Brain microvascular endothelial cell (primary cell): ENCODE results near the gene TGM6.

Experiments used
- DNase-seq: peaks from one replicate; pipeline ENCODE4 v3.0.0-alpha.2; 2020
- H3K27ac ChIP-seq: fragments of 250-450 bp; sonication (Bioruptor Pico); 2 replicates; pipeline ENCODE4 v1.5.1; 2020; ENCODE audit warnings: mild to moderate bottlenecking, moderate library complexity
- H3K27me3 ChIP-seq: fragments of 250-450 bp; sonication (Bioruptor Pico); replicated peaks from 2 replicates; pipeline ENCODE4 v1.5.1; 2020; ENCODE audit warnings: mild to moderate bottlenecking
- H3K36me3 ChIP-seq: fragments of 250-450 bp; sonication (Bioruptor Pico); replicated peaks from 2 replicates; pipeline ENCODE4 v1.5.1; 2020; ENCODE audit warnings: mild to moderate bottlenecking
- H3K4me3 ChIP-seq: 2 replicates; pipeline ENCODE4 v1.5.1; 2011; ENCODE audit warnings: low read depth, mild to moderate bottlenecking, control low read depth, low read length, moderate library complexity
- CTCF ChIP-seq: IDR thresholded peaks from 2 replicates; pipeline ENCODE4 v1.5.1; 2011; ENCODE audit warnings: low read depth, mild to moderate bottlenecking, moderate library complexity, low read length, control low read depth, inconsistent platforms; ENCODE audit errors: missing control alignments
- in situ Hi-C: cut with HindIII; loops from 2 replicates; pipeline ENCODE4 v1.10.0; 2017; ENCODE audit warnings: low sequenced_read_pairs, low pct_ligation_motif_present

Gene TGM6

GRCh38 chr20:2446845-2447244 lies 66.1 kb downstream of the TGM6 start:
- no peak for TF ChIP-seq CTCF
- Histone ChIP-seq H3K27me3 (no peaks in the 10 kb centered on the region), H3K36me3 (no peaks in the 10 kb centered on the region), H3K27ac (no peak overlapping the region), H3K4me3 (no peak overlapping the region)
- in situ Hi-C loops: no loop called here
- no peak for DNase-seq

- no peak for DNase-seq
- in situ Hi-C loops: no loop called here
- no peak overlapping the region for H3K4me3 ChIP-seq
Observed at GRCh38 chr20:2449386-2449785, 68.7 kb downstream of the TGM6 start.

GRCh38 chr20:2451422-2451821 lies 70.7 kb downstream of the TGM6 start:
- no peaks in the 10 kb centered on the region for H3K27me3 ChIP-seq
- H3K27ac ChIP-seq: no peak overlapping the region
- H3K4me3 ChIP-seq: no peak overlapping the region
- in situ Hi-C loops: no loop called here
- no peak for DNase-seq
- no peaks in the 10 kb centered on the region for H3K36me3 ChIP-seq
- no peak for TF ChIP-seq CTCF

More at GRCh38 chr20:2449386-2449785, 68.7 kb downstream of the TGM6 start:
- no peak overlapping the region for H3K27ac ChIP-seq
- H3K27me3 ChIP-seq: no peaks in the 10 kb centered on the region
- no peaks in the 10 kb centered on the region for H3K36me3 ChIP-seq
- no peak for TF ChIP-seq CTCF

GRCh38 chr20:2451939-2452732 lies 71.4 kb downstream of the TGM6 start:
- peak; percentile 95 for TF ChIP-seq CTCF
- peak; percentile 65 for DNase-seq
- H3K36me3 ChIP-seq: no peaks in the 10 kb centered on the region
- no peaks in the 10 kb centered on the region for H3K27me3 ChIP-seq
- no peak overlapping the region for H3K4me3 ChIP-seq
- no peak overlapping the region for H3K27ac ChIP-seq
- in situ Hi-C loops: no loop called here

GRCh38 chr20:2453792-2454191 lies 73.1 kb downstream of the TGM6 start:
- no peak for DNase-seq
- in situ Hi-C loops: no loop called here
- Histone ChIP-seq H3K27ac (no peak overlapping the region), H3K27me3 (no peaks in the 10 kb centered on the region), H3K4me3 (no peak overlapping the region), H3K36me3 (peaks cover 3% of the 10 kb centered on the region)
- TF ChIP-seq CTCF: no peak
